HG03060 (cell line): Measurements from ENCODE around the gene SPRED1.

Source experiments
- ATAC-seq: cut with Tn5 transposase; IDR thresholded peaks from one replicate; pipeline ENCODE4 v1.9.1; 2021; ENCODE audit warnings: low read depth, moderate number of reproducible peaks; ENCODE audit not compliant: unreplicated experiment

The SPRED1 gene

DNA sequence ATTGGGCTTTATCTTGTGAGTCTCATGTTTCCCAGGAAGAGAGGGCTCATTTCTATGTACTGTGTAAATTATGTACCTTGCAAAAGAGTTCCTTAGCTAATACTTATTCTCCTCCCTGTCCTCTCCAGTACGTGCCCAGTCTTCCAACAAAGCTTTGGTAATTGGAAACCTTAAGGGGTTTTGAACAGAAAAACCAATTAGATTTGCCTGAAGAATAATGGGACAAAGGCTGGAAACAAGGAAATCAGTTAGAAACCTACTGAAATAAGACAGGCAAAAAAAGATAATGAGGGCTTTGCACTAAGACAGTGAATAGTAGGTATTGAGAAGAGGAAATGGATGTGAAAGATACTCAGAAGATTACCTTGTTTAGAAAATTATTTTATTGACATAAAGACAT is 82.5 kb downstream of the SPRED1 start:
- no peak for ATAC-seq

DNA sequence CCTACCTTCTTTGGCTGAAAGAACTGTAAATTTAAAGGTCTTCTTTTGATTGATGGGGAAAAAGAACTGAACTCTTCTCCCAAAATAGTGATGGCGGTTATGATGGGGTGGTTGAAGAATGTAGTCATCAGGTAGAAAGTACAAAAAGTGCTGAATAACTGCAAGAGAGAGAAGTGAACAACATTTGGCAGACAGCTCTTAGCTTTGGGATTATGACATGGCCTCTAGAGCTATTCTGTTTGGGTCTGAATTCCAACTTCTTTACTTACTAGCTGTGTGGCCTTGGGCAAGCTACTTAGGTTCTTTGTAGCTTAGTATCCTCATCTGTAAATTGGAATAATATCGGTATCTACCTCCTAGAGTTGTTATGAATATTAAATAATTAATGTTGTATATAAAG is 91.7 kb downstream of the SPRED1 start:
- ATAC-seq: no peak

DNA sequence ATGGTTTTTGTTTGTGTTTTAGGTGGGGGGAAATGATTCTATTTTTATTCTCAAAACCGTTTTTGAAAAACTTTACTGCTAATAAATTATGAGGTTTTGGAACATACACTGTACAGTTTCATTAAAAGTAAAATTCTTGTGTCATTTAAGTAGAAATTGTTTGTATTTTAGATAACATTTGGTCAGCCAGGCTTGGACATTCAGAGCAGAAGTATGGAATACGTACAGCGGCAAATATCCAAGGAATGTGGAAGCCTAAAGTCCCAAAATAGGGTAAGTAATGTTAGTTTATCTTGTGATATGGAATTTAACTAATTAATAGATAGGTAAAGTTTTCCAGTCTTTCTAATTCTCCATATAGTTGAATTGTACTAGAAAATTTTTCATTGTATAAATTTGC is 96.6 kb downstream of the SPRED1 start:
- no peak for ATAC-seq

DNA sequence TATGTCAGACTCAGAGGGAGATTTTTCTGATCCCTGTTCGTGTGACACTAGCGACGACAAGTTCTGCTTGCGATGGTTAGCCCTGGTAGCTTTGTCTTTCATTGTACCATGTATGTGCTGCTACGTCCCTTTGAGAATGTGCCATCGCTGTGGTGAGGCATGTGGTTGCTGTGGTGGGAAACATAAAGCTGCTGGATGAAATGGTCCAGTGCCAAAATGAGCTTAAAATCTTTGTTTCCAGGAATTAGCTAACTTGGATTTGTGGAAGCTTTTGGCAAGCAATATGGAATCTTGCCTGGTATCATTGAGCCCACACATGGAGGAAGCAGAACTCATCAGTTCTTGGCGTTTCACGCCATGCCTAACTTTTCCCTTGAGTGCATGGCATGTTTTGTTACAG is 98.8 kb downstream of the SPRED1 start:
- no peak for ATAC-seq

DNA sequence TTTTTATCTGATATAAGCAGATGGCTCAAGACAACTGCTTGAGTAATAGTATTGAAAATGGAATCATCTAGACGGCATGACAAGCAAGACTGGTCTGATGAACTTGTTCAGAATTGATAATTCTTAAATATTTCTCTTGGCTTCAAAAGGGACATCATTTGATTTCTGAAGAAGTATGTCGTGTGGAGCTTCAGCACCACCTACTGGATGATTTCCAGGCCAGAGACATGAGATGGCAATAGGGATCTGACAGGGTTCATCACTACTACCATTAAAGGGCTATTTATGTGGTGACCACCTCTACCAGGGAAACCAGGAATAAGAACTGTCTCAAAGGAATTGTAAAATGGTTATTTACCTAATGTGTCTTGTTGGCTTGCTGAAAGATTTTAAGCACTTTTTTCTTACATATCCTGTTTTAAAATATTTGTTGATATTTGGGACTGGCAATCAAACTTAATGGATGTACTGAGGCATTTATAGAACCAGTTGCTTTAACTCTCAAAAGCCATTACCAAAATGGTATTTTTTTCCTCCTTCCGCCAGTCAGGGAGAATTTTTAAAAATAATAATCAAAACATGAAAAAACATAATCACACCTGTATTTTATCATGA is 101.8 kb downstream of the SPRED1 start:
- ATAC-seq: peak; percentile 44

DNA sequence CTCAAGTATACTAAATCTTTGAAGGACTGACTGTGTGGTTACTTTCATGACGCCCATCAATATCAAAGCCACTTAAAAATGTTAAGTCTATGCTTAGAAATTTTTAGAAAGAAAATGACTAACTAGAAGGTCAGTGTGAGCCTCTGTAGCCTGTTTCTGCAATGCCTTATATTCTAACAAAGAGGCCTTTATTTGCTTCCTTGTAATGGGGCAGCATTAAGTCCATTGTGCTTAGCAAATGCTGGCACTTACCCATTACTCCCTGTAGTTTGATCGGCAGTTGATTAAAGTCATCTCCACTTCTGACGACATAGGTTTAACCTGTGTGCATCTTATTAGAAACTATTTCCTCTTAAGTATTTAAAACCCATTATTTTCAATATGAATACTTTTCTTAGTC is 109.7 kb downstream of the SPRED1 start:
- ATAC-seq: no peak

DNA sequence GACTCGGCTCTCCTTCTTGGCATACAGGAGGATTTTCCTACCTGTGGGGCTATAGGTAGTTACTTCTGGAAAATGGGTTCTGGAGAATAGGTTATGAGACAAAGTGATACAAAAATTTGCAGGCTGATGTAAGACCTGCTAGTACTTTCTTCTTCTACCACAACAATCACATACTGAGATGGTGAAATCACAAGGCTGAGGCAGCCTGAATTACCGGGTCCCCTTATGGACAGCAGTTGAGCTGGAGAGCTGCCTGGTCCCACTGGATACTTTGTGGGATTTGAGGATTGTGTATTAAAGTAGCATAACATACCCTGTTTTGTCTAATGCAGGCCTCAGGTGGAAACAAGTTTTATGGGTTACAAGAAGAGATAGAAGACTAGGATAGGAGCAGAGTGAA is 114.8 kb downstream of the SPRED1 start:
- ATAC-seq: no peak

DNA sequence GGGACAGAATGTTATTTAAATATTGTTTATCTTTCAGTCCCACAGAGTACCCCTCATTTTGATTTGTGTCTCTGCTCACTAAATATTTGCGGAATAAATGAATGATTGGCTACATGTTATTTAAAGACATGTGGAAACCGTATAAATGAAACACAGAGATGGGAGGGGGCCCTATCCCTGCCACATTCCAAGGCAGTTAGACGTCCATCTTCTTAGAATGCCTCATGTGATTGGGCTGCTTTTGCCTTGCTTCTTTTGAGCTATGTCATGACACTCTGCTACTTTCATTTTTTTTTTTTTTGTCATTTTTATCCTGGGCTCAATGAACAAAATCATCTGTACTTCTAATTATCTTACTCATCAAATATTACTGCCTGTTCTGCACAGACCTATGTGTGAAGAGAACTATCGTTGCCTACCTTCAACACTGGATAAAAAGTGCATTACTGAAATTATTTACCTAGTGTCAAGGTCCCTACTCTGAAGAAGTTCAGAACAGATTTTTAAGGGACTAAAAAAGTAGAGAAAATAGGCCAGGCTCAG is 117.4 kb downstream of the SPRED1 start:
- no peak for ATAC-seq

DNA sequence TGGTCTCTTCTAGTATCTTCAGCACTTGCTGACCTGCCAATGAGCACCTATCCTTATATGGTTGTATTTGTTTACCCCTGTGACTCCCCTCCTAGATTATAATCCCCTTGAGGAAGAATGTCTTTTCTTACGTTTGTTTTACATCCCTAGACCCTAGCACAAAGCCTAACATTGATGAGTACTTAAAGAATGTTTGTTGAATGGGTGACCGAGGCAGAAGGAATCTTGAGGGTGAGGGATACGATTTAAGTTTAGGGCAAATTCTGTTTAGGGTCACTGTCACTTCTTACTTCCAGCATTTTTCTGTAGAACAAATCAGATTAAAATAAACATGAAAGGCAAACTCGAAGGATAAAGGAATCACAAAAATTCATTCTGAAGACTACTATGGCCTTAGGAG is 120.4 kb downstream of the SPRED1 start:
- no peak for ATAC-seq

DNA sequence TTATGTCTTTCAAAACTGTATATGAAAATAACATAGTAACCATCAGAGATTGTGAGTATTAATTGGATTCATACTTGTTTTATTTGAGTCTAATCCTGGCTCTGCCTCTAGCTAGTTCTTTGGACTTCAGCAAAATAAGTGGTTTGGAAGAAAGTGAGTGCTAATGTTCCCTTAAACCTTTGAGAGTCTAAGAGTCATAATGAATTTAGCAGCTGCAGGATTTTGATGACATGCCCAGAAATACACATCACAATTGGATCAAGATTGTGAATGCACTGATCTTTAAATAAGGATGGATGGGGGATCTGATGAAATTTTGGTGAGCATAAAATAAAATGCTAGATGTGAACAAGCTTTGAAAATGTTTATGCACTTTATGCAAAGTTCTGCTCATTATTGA is 121.4 kb downstream of the SPRED1 start:
- ATAC-seq: no peak

DNA sequence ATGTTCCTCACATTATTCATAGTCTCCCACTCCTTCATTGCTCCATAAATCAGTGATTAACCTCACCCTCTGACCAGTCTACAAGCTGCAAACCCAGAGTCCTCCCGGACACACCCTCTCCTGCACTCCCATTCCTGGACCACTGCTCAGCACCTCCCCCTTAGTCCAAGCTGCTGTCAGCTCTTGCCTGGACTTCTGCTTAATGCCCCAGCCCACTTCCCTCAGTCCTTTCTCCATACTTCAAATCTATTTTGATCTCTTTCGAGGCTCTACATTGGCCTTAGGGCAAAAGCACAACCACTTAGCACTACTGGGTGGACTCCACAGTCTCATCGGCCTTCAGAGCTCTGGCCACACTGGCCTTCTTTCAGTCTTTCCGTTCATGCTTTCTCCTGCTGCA is 121.9 kb downstream of the SPRED1 start:
- ATAC-seq: no peak

DNA sequence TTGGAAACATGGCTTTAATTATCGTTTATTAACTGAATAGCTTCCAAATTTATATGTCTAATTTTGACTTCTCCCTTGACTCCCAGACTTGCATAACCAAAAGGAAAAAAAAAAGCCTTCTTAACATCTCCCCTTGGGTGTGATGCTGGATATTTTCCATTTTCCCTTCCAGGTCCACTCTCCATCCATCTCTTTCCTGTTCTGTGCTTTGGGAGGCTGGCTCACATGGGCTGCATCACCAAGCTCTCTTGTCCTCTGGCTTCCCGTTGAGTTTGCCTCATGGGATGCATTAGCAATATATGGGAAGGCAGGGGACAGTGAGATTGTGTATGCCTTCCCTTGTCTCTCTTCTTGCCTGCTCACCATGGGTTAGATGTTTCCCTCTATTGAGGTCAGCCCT is 123.4 kb downstream of the SPRED1 start:
- no peak for ATAC-seq

DNA sequence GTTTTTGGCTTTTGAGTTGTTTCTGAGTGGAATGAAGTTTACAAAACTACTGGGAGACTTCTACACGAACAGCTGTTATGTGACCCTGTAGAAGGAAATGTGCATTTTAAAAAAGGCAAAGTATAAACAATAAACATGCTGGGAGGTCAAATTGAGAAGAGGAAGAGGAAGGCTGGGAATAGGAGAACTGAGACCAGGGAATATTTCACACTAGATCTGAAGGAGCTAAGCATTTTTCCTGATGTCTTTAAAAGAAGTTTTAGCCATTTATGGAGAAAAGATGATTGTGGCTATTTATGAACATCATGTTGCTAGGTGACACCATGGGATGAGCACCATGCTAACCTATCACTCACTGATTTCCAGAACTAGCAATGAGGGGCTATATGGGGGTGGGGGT is 125.0 kb downstream of the SPRED1 start:
- ATAC-seq: no peak

DNA sequence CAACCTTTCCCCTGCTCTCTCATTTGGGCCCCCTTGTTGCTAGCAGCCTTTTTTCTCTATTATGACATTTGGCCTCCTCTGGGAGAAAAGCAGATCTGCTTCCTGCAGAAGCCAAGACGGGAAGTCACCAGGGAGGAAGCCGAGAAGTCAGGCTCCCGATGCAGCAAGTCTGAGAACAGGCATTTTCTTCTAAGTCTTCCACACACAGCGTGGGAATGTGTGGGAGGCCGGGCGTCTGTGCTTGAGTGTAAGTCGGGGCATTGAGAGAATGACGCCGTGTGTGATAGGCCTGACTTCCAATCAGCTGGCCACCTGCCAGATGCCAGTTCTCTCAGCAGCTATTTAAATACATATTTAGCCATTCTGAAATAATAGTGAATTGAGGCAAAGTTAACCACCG is 125.5 kb downstream of the SPRED1 start:
- ATAC-seq: no peak

DNA sequence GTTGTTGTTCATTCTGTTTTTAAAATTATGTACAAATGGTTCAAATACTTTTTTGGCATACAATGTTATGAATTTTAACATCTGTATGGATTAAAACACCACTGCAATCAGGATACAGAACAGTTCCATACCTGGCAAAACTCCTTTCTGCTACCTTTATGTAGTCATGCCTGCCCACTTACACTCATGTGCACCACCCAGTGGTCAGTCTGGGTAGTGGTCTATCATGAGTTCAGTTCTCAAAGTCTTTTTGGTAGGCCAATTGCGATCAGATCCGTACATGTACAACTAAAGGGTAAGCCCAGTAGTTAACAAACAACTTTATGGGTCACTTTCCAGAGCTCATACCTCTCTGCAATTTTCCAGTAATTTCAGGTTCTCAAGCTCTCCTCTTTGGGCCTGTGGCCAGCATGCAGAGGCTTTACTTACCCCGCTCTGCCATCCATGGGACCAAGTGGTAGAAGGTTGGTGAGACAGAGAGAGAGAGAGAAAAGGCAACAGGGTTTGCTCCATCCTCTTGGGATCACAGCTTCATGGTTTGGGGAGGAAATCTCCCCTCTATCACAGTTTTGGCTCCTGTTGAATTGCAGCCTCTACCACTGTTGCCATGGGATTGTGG is 137.4 kb downstream of the SPRED1 start:
- peak; percentile 69 for ATAC-seq

DNA sequence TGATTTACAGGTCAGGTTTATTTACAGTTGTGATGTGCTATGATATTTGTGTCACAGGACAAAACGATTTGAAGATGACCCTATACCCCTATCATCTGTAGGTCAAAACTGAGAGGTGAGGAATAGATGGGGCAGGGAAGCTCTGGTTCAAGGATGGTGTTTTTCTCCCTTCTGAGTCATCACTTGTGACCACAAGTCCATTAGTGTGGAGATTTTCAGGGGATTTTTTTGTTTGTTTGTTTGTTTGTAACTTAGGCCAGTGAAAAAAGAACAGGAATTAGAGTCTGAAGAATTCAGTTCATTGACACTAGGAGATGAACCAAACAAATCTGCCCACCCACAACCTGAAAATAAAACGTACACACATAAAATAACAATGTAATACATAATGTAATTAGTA is 138.6 kb downstream of the SPRED1 start:
- no peak for ATAC-seq

DNA sequence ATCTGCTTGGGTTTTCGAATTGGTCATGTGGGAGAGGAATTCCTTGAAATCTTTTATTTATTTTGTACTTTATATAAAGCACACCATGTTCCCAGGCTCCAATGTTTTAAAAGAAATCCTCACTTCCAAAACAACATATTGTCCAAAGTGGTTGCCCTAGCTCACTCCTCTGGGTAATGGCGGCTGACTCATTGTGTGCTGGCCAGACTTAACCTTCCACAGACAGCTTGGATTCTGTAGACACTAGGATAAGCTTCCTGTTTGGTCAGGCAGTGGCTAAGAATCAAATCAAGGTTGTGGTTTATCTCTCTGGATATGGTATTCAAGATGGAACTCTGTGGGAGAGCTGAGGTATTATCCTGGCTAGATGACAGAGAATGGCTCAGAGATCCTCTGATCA is 145.5 kb downstream of the SPRED1 start:
- no peak for ATAC-seq

DNA sequence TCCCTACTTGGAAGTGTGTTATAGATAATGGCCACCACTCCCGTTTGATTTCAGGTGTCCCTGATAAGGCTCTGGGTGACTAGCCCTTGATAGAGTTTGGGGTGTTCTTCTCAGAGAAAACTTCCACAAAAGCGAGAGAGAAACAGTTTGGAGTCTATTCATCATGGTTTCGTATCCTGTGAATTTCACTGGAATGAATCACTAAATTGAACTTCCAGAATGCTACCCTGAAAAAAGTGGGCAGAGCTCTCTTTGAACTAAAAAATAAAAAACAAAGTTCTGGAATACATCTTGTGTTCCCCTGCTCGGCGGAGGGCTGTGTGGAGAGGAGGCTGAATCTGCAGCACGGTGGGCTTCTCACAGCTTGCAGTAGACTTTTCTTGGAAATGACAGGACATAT is 148.5 kb downstream of the SPRED1 start:
- ATAC-seq: no peak

DNA sequence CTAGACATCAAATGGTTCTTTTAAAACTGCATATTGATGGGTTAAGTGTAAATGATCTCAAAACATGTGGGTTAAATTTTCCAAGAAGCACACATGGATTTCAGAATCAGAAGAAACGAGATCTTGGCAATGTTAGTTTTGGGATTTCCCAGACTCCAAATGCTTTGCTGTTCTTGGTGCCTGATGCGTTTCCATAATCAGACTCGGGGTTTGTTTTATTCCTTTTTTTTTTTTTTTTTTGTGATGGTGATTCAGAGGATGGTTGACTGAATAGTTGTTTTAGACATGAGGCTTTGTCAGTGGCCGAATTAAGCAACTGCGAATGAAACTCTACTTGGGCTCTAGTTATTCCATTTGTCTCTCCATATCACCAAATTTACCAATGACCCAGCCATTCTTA is 149.1 kb downstream of the SPRED1 start:
- no peak for ATAC-seq

DNA sequence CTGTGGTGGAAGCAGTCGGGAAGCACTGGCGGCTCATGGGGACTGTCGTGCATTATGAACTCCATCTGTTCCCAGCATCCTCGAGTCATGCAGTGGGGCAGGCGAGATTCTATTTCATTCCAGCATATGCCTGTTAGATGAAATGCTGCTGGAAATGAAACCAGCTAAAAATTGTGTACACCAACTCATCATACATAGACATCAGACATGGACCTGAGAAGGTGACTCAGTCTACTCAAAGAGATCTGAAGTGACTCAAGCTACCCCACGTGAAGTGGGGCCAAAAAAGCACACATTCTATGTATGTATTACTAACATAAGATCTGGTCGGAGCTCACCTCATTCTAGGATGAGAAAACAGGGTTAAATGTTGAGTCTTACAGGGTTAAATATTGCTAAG is 153.8 kb downstream of the SPRED1 start:
- no peak for ATAC-seq
